HepG2 (cell line): Measurements from ENCODE around the gene MPO. TPM values are rescaled to one million over a fixed set of nuclear protein-coding genes. Genes with fewer than 3 reads are reported as not detected.

Experiments used
- JUNB ChIP-seq: sonication (generic); formaldehyde crosslinking; IDR thresholded peaks from 2 replicates; pipeline ENCODE4 v1.8.0; 2022; ENCODE audit warnings: missing genetic modification reagents, mild to moderate bottlenecking, borderline replicate concordance
- KDM4B ChIP-seq: sonication (generic); formaldehyde crosslinking; IDR thresholded peaks from 2 replicates; pipeline ENCODE4 v1.4.0; 2020; ENCODE audit warnings: missing genetic modification reagents
- KLF16 ChIP-seq, 2 experiments: sonication (generic) in 1 of 2; formaldehyde crosslinking in 1 of 2; IDR thresholded peaks; 2 replicates each; pipeline versions ENCODE4 v1.6.1 to v1.8.0; 2016 to 2023; ENCODE audit warnings: missing genetic modification reagents in 2 of 2, missing compliant biosample characterization in 1 of 2
- MIER2 ChIP-seq: IDR thresholded peaks from 2 replicates; pipeline ENCODE4 v1.6.1; 2016; ENCODE audit warnings: missing biosample characterization, missing genetic modification reagents
- REL ChIP-seq: sonication (generic); formaldehyde crosslinking; conservative IDR thresholded peaks from 2 replicates; pipeline ENCODE4 v1.8.0; 2022; ENCODE audit warnings: mild to moderate bottlenecking, missing genetic modification reagents, moderate library complexity
- SIX4 ChIP-seq: sonication (generic); formaldehyde crosslinking; IDR thresholded peaks from 2 replicates; pipeline ENCODE4 v1.4.0; 2020; ENCODE audit warnings: missing genetic modification reagents
- SMAD3 ChIP-seq: sonication (generic); formaldehyde crosslinking; IDR thresholded peaks from 2 replicates; pipeline ENCODE4 v1.4.0; 2020; ENCODE audit warnings: missing genetic modification reagents
- TOPORS ChIP-seq: sonication (generic); formaldehyde crosslinking; IDR thresholded peaks from 2 replicates; pipeline ENCODE4 v1.8.0; 2023; ENCODE audit warnings: mild to moderate bottlenecking, missing genetic modification reagents
- TRIM24 ChIP-seq: sonication (generic); formaldehyde crosslinking; IDR thresholded peaks from 2 replicates; pipeline ENCODE4 v1.8.0; 2022; ENCODE audit warnings: mild to moderate bottlenecking, missing genetic modification reagents
- YEATS4 ChIP-seq: sonication (generic); formaldehyde crosslinking; IDR thresholded peaks from 2 replicates; pipeline ENCODE4 v1.4.0; 2020; ENCODE audit warnings: missing genetic modification reagents, borderline replicate concordance
- ZKSCAN5 ChIP-seq: sonication (generic); formaldehyde crosslinking; IDR thresholded peaks from 2 replicates; pipeline ENCODE4 v1.5.1; 2020; ENCODE audit warnings: mild to moderate bottlenecking, missing genetic modification reagents
- ZNF264 ChIP-seq: sonication (generic); formaldehyde crosslinking; IDR thresholded peaks from 2 replicates; pipeline ENCODE4 v1.4.0; 2020; ENCODE audit warnings: missing genetic modification reagents
- ZNF354B ChIP-seq: sonication (generic); formaldehyde crosslinking; IDR thresholded peaks from 2 replicates; pipeline ENCODE4 v1.8.0; 2022; ENCODE audit warnings: mild to moderate bottlenecking, missing genetic modification reagents
- ZNF367 ChIP-seq: sonication (generic); formaldehyde crosslinking; IDR thresholded peaks from 2 replicates; pipeline ENCODE4 v1.4.0; 2020; ENCODE audit warnings: missing genetic modification reagents, borderline replicate concordance
- ZNF574 ChIP-seq: sonication (generic); formaldehyde crosslinking; IDR thresholded peaks from 2 replicates; pipeline ENCODE4 v1.4.0; 2020; ENCODE audit warnings: missing genetic modification reagents
- ZNF792 ChIP-seq: IDR thresholded peaks from 2 replicates; pipeline ENCODE4 v1.6.1; 2016
- ZSCAN31 ChIP-seq: sonication (generic); formaldehyde crosslinking; IDR thresholded peaks from 2 replicates; pipeline ENCODE4 v1.5.0; 2020; ENCODE audit warnings: low read depth, mild to moderate bottlenecking, missing genetic modification reagents
- polyA plus RNA-seq, 8 experiments: library from polyadenylated mRNA; depleted of rRNA in 3 of 8; stranded (reverse) in 7 of 8; unstranded in 1 of 8; fragments of >200 nt; fragmentation: Illumina TruSeq in 4 of 8; extraction: Trizol in 4 of 8; gene quantifications; 2 replicates each; pipeline versions ENCODE4 v1.2.1 to v1.2.3, GENCODE V29; 2011 to 2016; ENCODE audit warnings: low read depth in 4 of 8, missing spikeins in 1 of 8, mixed read lengths in 1 of 8; ENCODE audit not compliant: insufficient read depth in 1 of 8
- total RNA-seq, 5 experiments: library from RNA; depleted of rRNA; stranded (reverse); fragments of >200 nt; fragmentation: Illumina TruSeq; extraction: Trizol; gene quantifications; 2 replicates each; pipeline ENCODE4 v1.2.3, GENCODE V29; 2016; ENCODE audit warnings: low read depth in 1 of 5
- TF ChIP-seq, protein P1 (sequence below): sonication (generic); formaldehyde crosslinking; IDR thresholded peaks from 2 replicates; pipeline ENCODE4 v1.4.0; 2020; ENCODE audit warnings: missing genetic modification reagents
- TF ChIP-seq, protein P2 (sequence below): sonication (generic); formaldehyde crosslinking; IDR thresholded peaks from 2 replicates; pipeline ENCODE4 v1.8.0; 2022; ENCODE audit warnings: mild to moderate bottlenecking, missing genetic modification reagents, moderate library complexity

Gene MPO
- total and polyA plus RNA-seq, 2 of the 13 experiments (the other 11 are each of a cell fraction or from before 2014, with no cell fraction given): not detected

- TF ChIP-seq, protein P1, sequence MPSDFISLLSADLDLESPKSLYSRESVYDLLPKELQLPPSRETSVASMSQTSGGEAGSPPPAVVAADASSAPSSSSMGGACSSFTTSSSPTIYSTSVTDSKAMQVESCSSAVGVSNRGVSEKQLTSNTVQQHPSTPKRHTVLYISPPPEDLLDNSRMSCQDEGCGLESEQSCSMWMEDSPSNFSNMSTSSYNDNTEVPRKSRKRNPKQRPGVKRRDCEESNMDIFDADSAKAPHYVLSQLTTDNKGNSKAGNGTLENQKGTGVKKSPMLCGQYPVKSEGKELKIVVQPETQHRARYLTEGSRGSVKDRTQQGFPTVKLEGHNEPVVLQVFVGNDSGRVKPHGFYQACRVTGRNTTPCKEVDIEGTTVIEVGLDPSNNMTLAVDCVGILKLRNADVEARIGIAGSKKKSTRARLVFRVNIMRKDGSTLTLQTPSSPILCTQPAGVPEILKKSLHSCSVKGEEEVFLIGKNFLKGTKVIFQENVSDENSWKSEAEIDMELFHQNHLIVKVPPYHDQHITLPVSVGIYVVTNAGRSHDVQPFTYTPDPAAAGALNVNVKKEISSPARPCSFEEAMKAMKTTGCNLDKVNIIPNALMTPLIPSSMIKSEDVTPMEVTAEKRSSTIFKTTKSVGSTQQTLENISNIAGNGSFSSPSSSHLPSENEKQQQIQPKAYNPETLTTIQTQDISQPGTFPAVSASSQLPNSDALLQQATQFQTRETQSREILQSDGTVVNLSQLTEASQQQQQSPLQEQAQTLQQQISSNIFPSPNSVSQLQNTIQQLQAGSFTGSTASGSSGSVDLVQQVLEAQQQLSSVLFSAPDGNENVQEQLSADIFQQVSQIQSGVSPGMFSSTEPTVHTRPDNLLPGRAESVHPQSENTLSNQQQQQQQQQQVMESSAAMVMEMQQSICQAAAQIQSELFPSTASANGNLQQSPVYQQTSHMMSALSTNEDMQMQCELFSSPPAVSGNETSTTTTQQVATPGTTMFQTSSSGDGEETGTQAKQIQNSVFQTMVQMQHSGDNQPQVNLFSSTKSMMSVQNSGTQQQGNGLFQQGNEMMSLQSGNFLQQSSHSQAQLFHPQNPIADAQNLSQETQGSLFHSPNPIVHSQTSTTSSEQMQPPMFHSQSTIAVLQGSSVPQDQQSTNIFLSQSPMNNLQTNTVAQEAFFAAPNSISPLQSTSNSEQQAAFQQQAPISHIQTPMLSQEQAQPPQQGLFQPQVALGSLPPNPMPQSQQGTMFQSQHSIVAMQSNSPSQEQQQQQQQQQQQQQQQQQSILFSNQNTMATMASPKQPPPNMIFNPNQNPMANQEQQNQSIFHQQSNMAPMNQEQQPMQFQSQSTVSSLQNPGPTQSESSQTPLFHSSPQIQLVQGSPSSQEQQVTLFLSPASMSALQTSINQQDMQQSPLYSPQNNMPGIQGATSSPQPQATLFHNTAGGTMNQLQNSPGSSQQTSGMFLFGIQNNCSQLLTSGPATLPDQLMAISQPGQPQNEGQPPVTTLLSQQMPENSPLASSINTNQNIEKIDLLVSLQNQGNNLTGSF (CRISPR knock-in tag): peak; percentile 95
- peak; percentile 72; the same call in 1 of the 2 replicates for TF ChIP-seq ZNF354B (CRISPR knock-in tag)
- peak; percentile 77; the same call in 1 of the 2 replicates for TF ChIP-seq REL (CRISPR knock-in tag)
- peak in 1 of 2 experiments; percentile 54; a peak in 1 of 4 replicates for TF ChIP-seq KLF16 (CRISPR knock-in tag; IDR thresholded peaks at IDR 0.05)
- TF ChIP-seq, protein P2, sequence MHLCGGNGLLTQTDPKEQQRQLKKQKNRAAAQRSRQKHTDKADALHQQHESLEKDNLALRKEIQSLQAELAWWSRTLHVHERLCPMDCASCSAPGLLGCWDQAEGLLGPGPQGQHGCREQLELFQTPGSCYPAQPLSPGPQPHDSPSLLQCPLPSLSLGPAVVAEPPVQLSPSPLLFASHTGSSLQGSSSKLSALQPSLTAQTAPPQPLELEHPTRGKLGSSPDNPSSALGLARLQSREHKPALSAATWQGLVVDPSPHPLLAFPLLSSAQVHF (CRISPR knock-in tag): peak; percentile 91
- 0 out of 2 replicates have a peak, but pooled peaks have one; percentile 79 for TF ChIP-seq TOPORS
- no peak for TF ChIP-seq ZNF367
- no peak for TF ChIP-seq SIX4 (CRISPR knock-in tag)
- peak; percentile 56; the same call in 1 of the 2 replicates for TF ChIP-seq MIER2 (CRISPR knock-in tag)
- TF ChIP-seq ZSCAN31 (CRISPR knock-in tag): peak; percentile 83
- TF ChIP-seq TRIM24 (CRISPR knock-in tag): no peak
- 0 out of 2 replicates have a peak, but pooled peaks have one; percentile 55 for TF ChIP-seq ZKSCAN5
- TF ChIP-seq ZNF264 (CRISPR knock-in tag): 0 out of 2 replicates have a peak, but pooled peaks have one; percentile 41
- TF ChIP-seq ZNF792 (CRISPR knock-in tag): peak; percentile 85; the same call in 1 of the 2 replicates
- TF ChIP-seq ZNF574: peak; percentile 72
- peak; percentile 71 for TF ChIP-seq SMAD3 (CRISPR knock-in tag)
- peak; percentile 68; the same call in 1 of the 2 replicates for TF ChIP-seq KDM4B (CRISPR knock-in tag)
- TF ChIP-seq YEATS4: 0 out of 2 replicates have a peak, but pooled peaks have one; percentile 55
- 0 out of 2 replicates have a peak, but pooled peaks have one; percentile 49 for TF ChIP-seq JUNB (CRISPR knock-in tag)
Observed at GRCh38 chr17:58249270-58250133, 31.2 kb downstream of the MPO start (continued).
